ENCODE measurements around the gene BLMH.

- TF ChIP-seq POLR2A (IDR thresholded peaks at IDR 0.05) (no peak), CTCF (IDR thresholded peaks at IDR 0.05) (peak; percentile 5 to 49 (median 39)), POLR2AphosphoS5 (IDR thresholded peaks at IDR 0.05) (no peak)
These were observed 44.8 kb upstream of the BLMH start for GRCh38 chr17:30336369-30337171.
